Stromal cell of bone marrow (primary cell): ENCODE data around the gene CHD2.

Experiments used
- DNase-seq: peaks from one replicate; pipeline ENCODE4 v3.0.0-alpha.2; 2012; ENCODE audit warnings: low read depth

The CHD2 gene

GRCh38 chr15:93070132-93070531 lies 170.0 kb downstream of the CHD2 start:
- no peak for DNase-seq

- DNase-seq: no peak
Measured at GRCh38 chr15:93070551-93071296, 170.6 kb downstream of the CHD2 start.

GRCh38 chr15:93071469-93071936 lies 171.4 kb downstream of the CHD2 start:
- DNase-seq: no peak

- DNase-seq: peak; percentile 45
Measured at GRCh38 chr15:93072011-93072410, 171.9 kb downstream of the CHD2 start.

GRCh38 chr15:93072411-93073394 lies 172.6 kb downstream of the CHD2 start:
- peak; percentile 53 for DNase-seq

- DNase-seq: no peak
Measured at GRCh38 chr15:93073465-93073952, 173.4 kb downstream of the CHD2 start.

- no peak for DNase-seq
Measured at GRCh38 chr15:93074599-93074998, 174.5 kb downstream of the CHD2 start.

GRCh38 chr15:93076217-93076616 lies 176.1 kb downstream of the CHD2 start:
- DNase-seq: no peak

GRCh38 chr15:93076875-93077274 lies 176.8 kb downstream of the CHD2 start:
- no peak for DNase-seq
